ENCODE results near the gene MAMLD1. TPM values are rescaled to one million over a fixed set of nuclear protein-coding genes. Genes with fewer than 3 reads are reported as not detected.

MAMLD1 gene
- total and polyA plus RNA-seq, 2 of the 8 experiments (the other 6 are each of a cell fraction or from before 2014, with no cell fraction given), result 0.09 to 0.26 TPM

DNA sequence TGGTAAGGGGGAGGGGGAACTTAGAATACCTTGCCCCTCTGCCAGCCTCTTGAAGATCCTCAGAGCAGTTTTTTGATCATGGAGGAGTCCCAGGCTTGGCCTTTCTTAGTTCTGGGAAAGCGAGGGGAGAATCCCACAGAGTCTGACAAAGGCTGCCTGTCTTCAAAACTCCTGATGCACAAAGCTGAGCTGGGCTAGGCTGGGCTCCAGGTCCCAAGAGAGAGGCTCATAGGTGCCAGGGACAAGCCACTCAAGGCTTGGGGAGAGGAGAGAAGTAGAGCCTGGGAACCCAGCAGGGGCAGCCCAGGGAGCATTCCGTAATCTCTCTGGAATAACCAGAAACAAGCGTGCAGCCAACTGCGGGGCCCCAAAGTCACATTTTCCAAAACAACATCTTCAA lies 168.3 kb downstream of the MAMLD1 start:
- DNase-seq (ENCODE audit: low read depth in 1 of 2, low spot score in 2 of 2) (no peak), FAIRE-seq (no peak)
- H3K9me3 ChIP-seq (ENCODE audit: insufficient read depth in 2 of 2, low read depth in 1 of 2, low read length in 1 of 2), result no peaks in the 10 kb centered on the region
- no peak overlapping the region for H3K4ac ChIP-seq (replicated peaks; ENCODE audit: insufficient read length, low read depth, low read length)
- no peaks in the 10 kb centered on the region for H3K36me3 ChIP-seq (ENCODE audit: control insufficient read depth in 2 of 4, insufficient read depth in 4 of 4, low read length in 3 of 4)
- H2BK12ac ChIP-seq (ENCODE audit: low read depth, low read length), result no peak overlapping the region
- H4K8ac ChIP-seq (ENCODE audit: extremely low read depth, insufficient read depth, low read length), result no peak overlapping the region
- no peaks in the 10 kb centered on the region for H3K79me1 ChIP-seq (ENCODE audit: low read depth, low read length)
- H2BK15ac ChIP-seq (ENCODE audit: low read length), result no peak overlapping the region
- no peak overlapping the region for H3K9ac ChIP-seq (replicated peaks in 1 of 4; ENCODE audit: extremely low read depth in 1 of 4, low read depth in 3 of 4, low read length in 3 of 4)
- H2BK120ac ChIP-seq (replicated peaks; ENCODE audit: low read depth, low read length), result no peak overlapping the region
- H3K27ac ChIP-seq (ENCODE audit: low read depth, low read length), result no peak overlapping the region
- ChIA-PET POLR2A (ENCODE audit: partially characterized antibody) (no interaction called here), CTCF (ENCODE audit: partially characterized antibody) (interaction anchor here (0.8 to 1.5 kb wide), 2 partner anchors 12 to 113 kb away, joined by 3 to 4 read pairs; no protein-coding TSS in a partner anchor)
- H4K91ac ChIP-seq (replicated peaks; ENCODE audit: insufficient read length, low read length), result no peak overlapping the region
- no peak overlapping the region for H2BK20ac ChIP-seq (ENCODE audit: low read length)
- H3K18ac ChIP-seq (ENCODE audit: extremely low read depth, low read length), result no peak overlapping the region
- no peaks in the 10 kb centered on the region for H3K79me2 ChIP-seq (ENCODE audit: control insufficient read depth in 1 of 2, insufficient read depth in 2 of 2, low read length in 2 of 2)
- no peak overlapping the region for H2BK5ac ChIP-seq (ENCODE audit: low read depth, low read length)
- no peak overlapping the region for H3K56ac ChIP-seq (replicated peaks; ENCODE audit: insufficient read length, low read depth, low read length)
- no peak overlapping the region for H3K4me3 ChIP-seq (ENCODE audit: extremely low read depth in 1 of 4, insufficient read depth in 2 of 4, low read depth in 3 of 4, low read length in 4 of 4)
- no peaks in the 10 kb centered on the region for H4K20me1 ChIP-seq (replicated peaks in 1 of 2; ENCODE audit: control insufficient read depth in 1 of 2, insufficient read depth in 2 of 2, low read length in 2 of 2)
- no peak overlapping the region for H2AFZ ChIP-seq (ENCODE audit: low read length)
- TF ChIP-seq SP2 (IDR thresholded peaks at IDR 0.05; ENCODE audit: low read length) (no peak), CTBP2 (IDR thresholded peaks at IDR 0.05; ENCODE audit: borderline replicate concordance, insufficient read depth, insufficient read length, low read length) (no peak), ZNF274 (IDR thresholded peaks at IDR 0.05; ENCODE audit: borderline replicate concordance, extremely low read depth, low read length) (no peak), CHD1 (IDR thresholded peaks at IDR 0.05; ENCODE audit: low read depth, low read length) (no peak), SRF (IDR thresholded peaks at IDR 0.05; ENCODE audit: low read depth, low read length) (no peak), POLR2A (IDR thresholded peaks at IDR 0.05; ENCODE audit: control extremely low read depth in 1 of 2, low read depth in 2 of 2, low read length in 2 of 2) (no peak), GTF2F1 (IDR thresholded peaks at IDR 0.05; ENCODE audit: borderline replicate concordance, low read depth, low read length) (no peak), CHD2 (IDR thresholded peaks at IDR 0.05; ENCODE audit: low read length) (no peak), SIX5 (IDR thresholded peaks at IDR 0.05; ENCODE audit: low read depth, low read length) (no peak)
- TF ChIP-seq, protein P1, sequence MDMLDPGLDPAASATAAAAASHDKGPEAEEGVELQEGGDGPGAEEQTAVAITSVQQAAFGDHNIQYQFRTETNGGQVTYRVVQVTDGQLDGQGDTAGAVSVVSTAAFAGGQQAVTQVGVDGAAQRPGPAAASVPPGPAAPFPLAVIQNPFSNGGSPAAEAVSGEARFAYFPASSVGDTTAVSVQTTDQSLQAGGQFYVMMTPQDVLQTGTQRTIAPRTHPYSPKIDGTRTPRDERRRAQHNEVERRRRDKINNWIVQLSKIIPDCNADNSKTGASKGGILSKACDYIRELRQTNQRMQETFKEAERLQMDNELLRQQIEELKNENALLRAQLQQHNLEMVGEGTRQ (IDR thresholded peaks at IDR 0.05; ENCODE audit: low read length), result no peak
- H4K5ac ChIP-seq (ENCODE audit: insufficient read length, low read depth, low read length), result no peak overlapping the region
- H2AK5ac ChIP-seq (ENCODE audit: low read depth, low read length), result no peak overlapping the region
- no peaks in the 10 kb centered on the region for H3K23me2 ChIP-seq (ENCODE audit: low read depth, low read length)
- no peak overlapping the region for H3K4me2 ChIP-seq (ENCODE audit: insufficient read depth in 1 of 2, low read depth in 2 of 2, low read length in 2 of 2)
- no peak overlapping the region for H3K23ac ChIP-seq (ENCODE audit: insufficient read length)
- H3K14ac ChIP-seq (ENCODE audit: insufficient read length), result no peak overlapping the region
- no peaks in the 10 kb centered on the region for H3K4me1 ChIP-seq (replicated peaks in 1 of 4; ENCODE audit: control insufficient read depth in 3 of 4, insufficient read depth in 4 of 4, low read length in 3 of 4)
- no peaks in the 10 kb centered on the region for H3K27me3 ChIP-seq (replicated peaks in 1 of 4; ENCODE audit: control insufficient read depth in 3 of 4, extremely low read depth in 1 of 4, insufficient read depth in 3 of 4, low read length in 3 of 4)
- WGBS, 2 experiments (ENCODE audit: extremely low coverage in 1 of 2, insufficient coverage in 1 of 2, insufficient read length in 1 of 2, insufficient replicate concordance in 2 of 2, low coverage in 1 of 2, low lambda C conversion rate in 2 of 2, missing lambda C conversion rate in 1 of 2), result 100% methylated on average over 3 of the region's 4 CpGs; no CpG with 5 or more reads in 1 of the 2 experiments
